ENCODE data around the gene C11orf24.

GRCh38 chr11:68317147-68317785, 45.5 kb upstream of the C11orf24 start:
- TF ChIP-seq POLR2A (IDR thresholded peaks at IDR 0.05) (no peak), CTCF (IDR thresholded peaks at IDR 0.05) (no peak)
